HG03060 (cell line): Measurements from ENCODE around the gene SNAPC3.
A peak's percentile ranks its signal among the peaks of the same experiment; 100 is the strongest.

ENCODE experiments used
- ATAC-seq: cut with Tn5 transposase; IDR thresholded peaks from one replicate; pipeline ENCODE4 v1.9.1; 2021; ENCODE audit warnings: low read depth, moderate number of reproducible peaks; ENCODE audit not compliant: unreplicated experiment

The SNAPC3 gene

DNA sequence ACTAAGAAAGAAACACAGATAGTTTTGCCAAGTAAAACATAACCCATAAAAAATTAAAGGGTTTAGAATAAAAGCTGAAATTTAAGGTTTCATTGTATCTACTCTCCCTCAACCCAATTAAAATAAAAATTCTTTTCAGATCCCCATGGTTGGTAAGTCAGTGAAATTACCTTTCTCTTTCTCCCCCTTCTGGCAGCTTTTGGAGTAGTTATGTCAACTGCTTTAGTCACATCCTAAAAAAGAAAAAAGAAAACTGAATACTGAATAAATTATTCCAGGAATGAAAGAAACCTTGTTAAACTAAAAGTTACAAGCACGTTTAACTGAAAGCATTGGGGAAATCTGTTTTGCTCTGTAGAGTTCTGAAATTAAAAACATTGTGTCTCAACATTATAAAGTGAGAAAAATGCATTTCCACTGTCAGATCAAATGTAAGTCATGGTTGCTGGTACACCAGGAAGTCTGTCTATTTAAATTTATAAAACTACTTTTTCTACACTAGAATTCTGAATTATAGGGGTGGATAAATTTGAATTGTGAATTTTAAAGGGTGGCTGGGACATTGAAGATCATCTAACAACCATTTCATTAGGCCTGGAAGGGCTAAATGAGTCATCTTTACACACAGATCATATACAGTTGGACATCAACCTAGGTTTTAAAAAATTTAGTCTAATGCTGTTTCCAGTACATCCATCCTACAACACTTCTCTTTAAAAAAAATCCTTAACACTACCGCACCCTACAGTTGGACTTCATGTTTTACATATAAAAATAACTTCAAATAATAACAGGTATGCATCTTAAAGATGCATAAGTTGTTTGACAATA lies 63.4 kb downstream of the SNAPC3 start:
- no peak for ATAC-seq

DNA sequence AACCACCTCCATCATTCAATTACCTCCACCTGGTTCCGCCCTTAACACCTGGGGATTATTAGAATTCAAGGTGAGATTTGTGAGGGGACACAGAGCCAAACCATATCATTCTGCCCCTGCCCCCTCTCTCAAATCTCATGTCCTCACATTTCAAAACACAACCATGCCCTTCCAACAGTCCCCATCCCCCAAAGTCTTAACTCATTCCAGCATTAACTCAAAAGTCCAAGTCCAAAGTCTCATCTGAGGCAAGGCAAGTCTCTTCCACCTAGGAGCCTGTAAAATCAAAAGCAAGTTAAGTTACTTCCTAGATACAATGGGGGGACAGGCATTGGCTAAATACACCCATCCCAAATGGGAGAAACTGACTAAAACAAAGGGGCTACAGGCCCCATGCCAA lies 69.3 kb downstream of the SNAPC3 start:
- ATAC-seq = no peak

DNA sequence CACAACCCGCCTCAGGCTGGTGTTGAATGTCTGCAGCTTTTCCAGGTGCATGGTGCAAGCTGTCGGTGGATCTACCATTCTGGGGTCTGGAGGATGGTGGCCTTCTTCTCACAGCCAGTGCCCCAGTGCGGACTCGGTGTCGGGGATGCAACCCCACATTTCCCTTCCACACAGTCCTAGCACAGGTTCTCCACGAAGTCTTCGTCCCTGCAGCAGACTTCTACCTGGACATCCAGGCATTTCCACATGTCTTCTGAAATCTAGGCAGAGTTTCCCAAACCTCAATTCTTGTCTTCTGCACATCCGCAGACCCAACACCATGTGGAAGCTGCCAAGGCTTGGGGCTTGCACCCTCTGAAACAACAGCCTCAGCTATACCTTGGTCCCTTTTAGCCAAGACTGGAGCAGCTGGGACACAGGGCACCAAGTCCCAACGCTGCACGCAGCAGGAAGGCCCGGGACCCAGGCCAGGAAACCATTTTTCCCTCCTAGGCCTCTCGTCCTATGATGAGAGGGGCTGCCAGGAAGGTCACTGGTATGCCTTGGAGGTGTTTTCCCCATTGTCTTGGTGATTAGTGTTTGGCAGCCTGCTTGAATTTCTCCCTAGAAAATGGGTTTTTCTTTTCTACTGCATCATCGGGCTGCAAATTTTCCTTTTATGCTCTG lies 69.9 kb downstream of the SNAPC3 start:
- ATAC-seq = no peak

DNA sequence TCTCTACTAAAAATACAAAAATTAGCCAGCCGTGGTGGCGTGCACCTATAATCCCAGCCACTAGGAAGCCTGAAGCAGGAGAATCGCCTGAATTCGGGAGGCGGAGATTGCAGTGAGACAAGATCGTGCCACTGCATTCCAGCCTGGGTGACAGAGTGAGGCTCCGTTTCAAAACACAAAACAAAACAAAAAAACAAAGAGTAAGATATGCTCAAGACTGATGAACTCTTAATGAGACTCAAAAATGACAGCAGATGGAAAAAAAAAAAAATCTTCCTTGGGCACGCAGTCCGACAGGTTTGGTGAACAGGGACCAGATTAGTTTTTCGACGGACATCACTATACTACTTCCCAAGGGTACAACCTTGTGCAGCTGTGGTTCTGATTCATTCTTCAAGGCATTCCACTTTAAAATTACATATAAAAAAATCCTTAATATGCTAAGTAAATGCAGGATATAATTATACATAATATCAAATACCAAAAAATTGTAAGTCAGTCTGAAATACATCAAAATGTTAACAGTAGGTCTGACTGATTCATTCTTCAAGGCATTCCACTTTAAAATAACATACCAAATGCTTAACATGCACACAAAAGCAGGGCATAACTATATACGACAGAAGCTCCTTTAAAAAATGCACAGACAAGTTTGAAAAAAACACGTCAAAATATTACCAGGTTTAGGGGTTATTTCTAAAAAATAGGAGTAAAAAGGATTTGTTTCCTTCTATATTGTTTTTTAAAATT lies 75.7 kb downstream of the SNAPC3 start:
- no peak for ATAC-seq

DNA sequence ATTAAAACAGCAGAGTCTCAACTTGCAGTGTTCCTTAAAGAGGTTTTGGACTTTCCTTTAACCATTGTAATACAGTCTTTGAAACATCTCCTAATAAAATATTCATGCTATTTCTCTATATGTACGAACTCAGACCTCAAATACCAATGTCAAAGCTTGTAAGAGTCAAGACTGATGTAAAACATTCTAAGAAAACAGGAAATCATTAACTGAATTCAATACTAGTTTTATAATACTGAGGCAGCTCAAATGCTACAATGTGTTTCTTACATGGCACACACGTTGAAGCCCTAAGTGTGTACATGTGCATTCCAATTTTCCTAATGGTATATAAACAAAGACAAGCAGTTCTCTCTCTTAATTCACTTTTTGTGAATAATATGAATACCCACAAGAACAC lies 76.5 kb downstream of the SNAPC3 start:
- no peak for ATAC-seq

DNA sequence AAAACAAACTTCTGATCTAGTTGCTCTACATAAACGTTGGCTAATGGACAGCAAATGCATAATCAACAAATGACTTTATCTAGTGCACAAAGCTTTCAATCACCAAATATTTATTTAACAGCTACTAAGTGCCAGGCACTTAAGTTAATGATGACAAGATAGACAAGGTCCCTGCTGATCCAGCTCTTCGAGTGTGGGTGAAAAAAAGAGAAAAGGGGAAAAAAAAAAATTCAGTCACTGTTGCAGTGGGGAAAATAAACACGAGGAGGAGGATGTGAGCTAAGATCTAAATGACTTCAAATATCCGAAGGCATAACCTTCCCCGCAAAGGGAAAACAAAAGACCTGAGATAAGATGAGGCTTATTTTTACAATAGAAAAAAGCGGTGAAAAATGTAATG lies 78.5 kb downstream of the SNAPC3 start:
- no peak for ATAC-seq

DNA sequence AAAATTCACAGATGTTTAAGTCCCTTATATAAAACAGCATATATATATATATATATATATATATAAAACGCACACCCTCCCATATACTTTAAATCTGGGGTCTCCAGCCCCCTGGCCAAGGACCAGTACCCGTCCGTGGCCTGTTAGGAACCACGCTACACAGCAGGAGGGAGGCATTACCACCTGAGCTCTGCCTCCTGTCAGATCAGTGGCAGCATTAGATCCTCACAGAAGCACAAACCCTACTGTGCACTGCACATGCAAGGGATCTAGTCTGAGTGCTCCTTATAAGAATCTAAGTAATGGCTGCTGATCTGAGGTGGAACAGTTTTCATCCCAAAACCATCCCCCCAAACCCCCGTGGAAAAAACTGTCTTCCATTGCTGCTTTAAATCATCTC lies 79.1 kb downstream of the SNAPC3 start:
- no peak for ATAC-seq

DNA sequence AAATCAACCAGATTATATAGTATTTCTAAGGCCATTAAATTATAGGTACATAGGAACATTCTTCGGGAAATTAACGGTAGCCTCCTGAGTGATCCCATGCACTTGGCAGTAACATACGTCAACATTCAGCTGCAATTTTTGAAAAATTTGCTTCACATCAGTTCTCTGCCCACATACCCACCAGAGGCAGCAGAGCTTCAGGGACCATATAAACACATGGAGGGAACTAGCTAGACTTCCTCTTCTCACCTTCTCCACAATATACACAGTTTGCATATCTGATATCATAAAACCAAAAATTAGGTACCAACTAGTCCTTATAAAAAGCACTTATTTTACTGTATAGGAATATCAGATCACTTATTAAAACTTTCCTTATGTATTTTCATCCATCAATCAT lies 83.2 kb downstream of the SNAPC3 start:
- ATAC-seq = no peak

DNA sequence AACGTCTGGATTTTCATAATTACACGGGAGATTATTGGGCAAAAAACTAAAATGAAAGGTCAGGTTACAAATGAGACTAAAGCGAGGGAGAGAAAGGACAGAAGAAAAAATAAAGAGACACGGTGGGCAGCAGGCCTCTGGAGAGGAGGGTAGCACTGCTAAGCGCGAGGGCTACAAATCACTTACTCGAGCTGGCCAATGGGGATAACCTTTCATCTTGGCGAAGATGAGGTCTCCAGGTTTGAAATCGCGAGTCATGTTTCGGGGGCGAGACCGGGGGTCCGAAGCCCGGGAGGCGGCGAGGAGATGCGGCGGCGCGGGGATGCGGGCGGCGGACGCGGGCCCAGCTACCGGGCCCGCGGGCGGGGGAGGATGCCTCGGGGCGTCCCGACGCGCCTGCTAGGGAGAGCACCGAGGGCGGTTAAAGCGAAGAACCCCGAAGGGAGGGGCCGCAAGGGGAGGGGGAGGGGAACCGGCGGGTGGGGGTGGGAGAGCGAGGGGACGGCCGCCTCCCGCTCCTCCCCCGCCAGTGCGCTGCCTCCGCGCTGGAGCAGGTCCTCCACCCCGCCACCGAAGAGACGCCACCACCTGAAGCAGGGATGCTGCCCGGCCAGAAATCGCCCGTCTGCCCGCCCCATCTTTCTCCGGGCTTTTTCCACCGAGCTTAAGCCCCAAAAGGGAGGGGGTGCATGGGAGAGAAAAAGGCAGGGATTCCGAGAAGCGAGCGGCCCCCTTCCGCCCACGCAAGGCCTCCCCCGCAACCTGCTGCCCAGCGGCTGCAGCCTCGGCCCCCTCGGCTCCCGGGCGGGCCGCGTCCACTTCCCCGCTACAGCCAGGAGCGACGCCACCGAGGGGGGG lies 87.5 kb downstream of the SNAPC3 start:
- ATAC-seq = no peak

DNA sequence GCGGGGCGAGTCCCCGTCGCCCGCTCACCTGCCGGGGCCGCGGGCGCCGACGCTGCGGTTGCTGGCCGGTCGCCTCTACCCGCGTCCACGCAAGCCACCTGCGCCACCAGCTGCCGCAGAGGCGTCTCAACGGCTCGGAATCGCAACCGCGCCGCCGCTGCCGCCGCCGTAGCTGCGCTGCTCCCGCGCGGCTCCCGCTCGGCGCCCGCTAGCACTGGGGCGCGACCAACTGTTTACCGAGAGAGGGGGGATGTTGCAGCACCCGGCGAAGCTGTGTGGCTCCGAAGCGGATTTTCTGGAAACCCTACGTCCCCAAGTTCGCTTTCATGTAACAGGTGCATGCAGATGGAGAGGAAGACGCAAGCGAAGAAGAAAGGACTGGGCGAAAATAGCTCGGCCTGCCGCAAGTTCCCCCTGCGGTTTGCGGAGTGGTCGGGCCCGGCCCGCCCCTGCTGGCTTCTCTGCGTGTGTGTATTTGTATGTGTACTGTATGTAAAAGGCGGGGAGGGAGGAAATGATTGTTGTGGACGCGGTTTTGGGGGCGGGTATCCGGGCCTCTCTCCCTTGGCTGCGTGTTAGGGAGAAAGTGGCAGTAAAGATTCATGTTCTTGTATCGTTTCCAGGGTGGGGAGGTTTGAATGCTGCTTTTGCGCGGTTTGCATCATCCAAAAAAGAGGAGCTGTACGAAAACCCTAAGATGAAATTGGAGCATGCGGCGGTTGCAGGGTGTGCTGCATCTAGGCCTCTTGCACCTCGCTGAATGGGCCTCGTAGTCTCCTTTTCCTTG lies 88.3 kb downstream of the SNAPC3 start, which contains the start of gene PSIP1:
Gene PSIP1, minus strand, starts transcription at position 182 of the 787 bp plus-strand sequence. CDS start 782 bp downstream, outside the sequence.
- ATAC-seq = peak; percentile 73
